ENCODE measurements around the gene PET100.

Gene PET100

GRCh38 chr19:7661744-7662538, 32.3 kb downstream of the PET100 start:
- Histone ChIP-seq H3K36me3 (ENCODE audit: control insufficient read depth, insufficient read depth, low read length, severe bottlenecking) (no peaks in the 10 kb centered on the region), H3K4me3 (ENCODE audit: low read length) (no peak overlapping the region), H3K27me3 (replicated peaks; ENCODE audit: control insufficient read depth, insufficient read depth, low read length) (peaks cover 37% of the 10 kb centered on the region), H3K9me3 (ENCODE audit: control insufficient read depth, low read length) (no peaks in the 10 kb centered on the region), H3K9ac (ENCODE audit: low read length) (no peak overlapping the region), H3K4me1 (ENCODE audit: control insufficient read depth, insufficient read depth, low read length) (peaks cover 4% of the 10 kb centered on the region)
- DNase-seq (ENCODE audit: low read depth): no peak

- Histone ChIP-seq H3K9me3 (ENCODE audit: control insufficient read depth, low read length) (no peaks in the 10 kb centered on the region), H3K9ac (ENCODE audit: low read length) (no peak overlapping the region), H3K4me3 (ENCODE audit: low read length) (no peak overlapping the region), H3K36me3 (ENCODE audit: control insufficient read depth, insufficient read depth, low read length, severe bottlenecking) (no peaks in the 10 kb centered on the region), H3K4me1 (ENCODE audit: control insufficient read depth, insufficient read depth, low read length) (no peaks in the 10 kb centered on the region), H3K27me3 (replicated peaks; ENCODE audit: control insufficient read depth, insufficient read depth, low read length) (peaks cover 38% of the 10 kb centered on the region)
- no peak for DNase-seq (ENCODE audit: low read depth)
Measured at GRCh38 chr19:7662657-7663056, 33.1 kb downstream of the PET100 start.

DNA sequence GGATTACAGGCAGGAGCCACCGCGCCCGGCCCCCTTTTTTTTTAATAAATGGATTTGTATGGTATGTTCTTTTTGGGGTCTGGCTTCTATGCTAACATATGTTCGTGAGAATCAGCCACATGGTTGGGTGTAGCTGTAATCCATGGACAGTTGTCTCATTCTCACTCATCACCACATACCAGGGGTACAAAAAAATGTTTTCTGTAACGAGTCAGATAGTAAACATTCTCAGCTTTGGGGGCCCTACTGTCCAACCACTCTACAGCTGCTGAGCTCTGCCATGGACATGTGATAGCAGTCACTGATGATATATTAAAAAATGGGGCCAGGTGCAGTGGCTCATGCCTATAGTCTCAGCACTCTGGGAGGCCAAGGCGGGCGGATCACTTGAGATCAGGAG, 34.1 kb downstream of the PET100 start:
- H3K36me3 ChIP-seq (ENCODE audit: control insufficient read depth, insufficient read depth, low read length, severe bottlenecking): no peaks in the 10 kb centered on the region
- H3K4me3 ChIP-seq (ENCODE audit: low read length): no peak overlapping the region
- H3K4me1 ChIP-seq (ENCODE audit: control insufficient read depth, insufficient read depth, low read length): no peaks in the 10 kb centered on the region
- H3K27me3 ChIP-seq (replicated peaks; ENCODE audit: control insufficient read depth, insufficient read depth, low read length): peaks cover 33% of the 10 kb centered on the region
- H3K9ac ChIP-seq (ENCODE audit: low read length): no peak overlapping the region
- H3K9me3 ChIP-seq (ENCODE audit: control insufficient read depth, low read length): no peaks in the 10 kb centered on the region
- DNase-seq (ENCODE audit: low read depth): no peak

- Histone ChIP-seq H3K9me3 (ENCODE audit: control insufficient read depth, low read length) (no peaks in the 10 kb centered on the region), H3K9ac (ENCODE audit: low read length) (no peak overlapping the region), H3K4me3 (ENCODE audit: low read length) (no peak overlapping the region), H3K27me3 (replicated peaks; ENCODE audit: control insufficient read depth, insufficient read depth, low read length) (peaks cover 40% of the 10 kb centered on the region), H3K4me1 (ENCODE audit: control insufficient read depth, insufficient read depth, low read length) (no peaks in the 10 kb centered on the region), H3K36me3 (ENCODE audit: control insufficient read depth, insufficient read depth, low read length, severe bottlenecking) (no peaks in the 10 kb centered on the region)
- peak; percentile 89 for DNase-seq (ENCODE audit: low read depth)
Measured at GRCh38 chr19:7665076-7665475, 35.5 kb downstream of the PET100 start.

DNA sequence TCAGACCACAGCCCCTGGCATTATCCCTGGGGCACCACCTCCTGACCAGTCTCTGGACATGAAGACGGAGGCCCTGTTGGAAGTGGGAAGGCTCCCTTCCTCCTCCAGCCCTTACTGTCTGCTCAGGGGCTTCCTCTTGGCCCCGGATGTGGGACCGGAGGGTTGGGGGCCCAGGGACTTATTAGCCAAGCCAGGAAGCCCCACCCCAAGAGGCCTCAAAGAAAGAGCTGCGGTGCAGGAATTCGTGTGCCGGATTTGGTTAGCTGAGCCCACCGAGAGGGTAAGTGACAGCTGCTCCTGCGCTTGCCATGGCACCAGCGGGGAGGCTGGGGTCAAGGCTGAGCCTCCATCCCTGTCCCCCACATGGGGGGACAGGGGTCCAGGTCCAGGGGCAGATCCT, 39.2 kb downstream of the PET100 start, which contains the start of gene RETN:
Gene RETN, plus strand, starts transcription at position 208 of the 400 bp plus-strand sequence. CDS start 278 bp downstream, outside the sequence.
- H3K9ac ChIP-seq (ENCODE audit: low read length): no peak within 1 kb of the TSS
- no peaks in the 10 kb centered on the region for H3K36me3 ChIP-seq (ENCODE audit: control insufficient read depth, insufficient read depth, low read length, severe bottlenecking)
- H3K4me3 ChIP-seq (ENCODE audit: low read length): no peak within 1 kb of the TSS
- peaks cover 10% of the 10 kb centered on the region for H3K9me3 ChIP-seq (ENCODE audit: control insufficient read depth, low read length)
- peaks cover 39% of the 10 kb centered on the region for H3K27me3 ChIP-seq (replicated peaks; ENCODE audit: control insufficient read depth, insufficient read depth, low read length)
- no peak for DNase-seq (ENCODE audit: low read depth)
- no peaks in the 10 kb centered on the region for H3K4me1 ChIP-seq (ENCODE audit: control insufficient read depth, insufficient read depth, low read length)

DNA sequence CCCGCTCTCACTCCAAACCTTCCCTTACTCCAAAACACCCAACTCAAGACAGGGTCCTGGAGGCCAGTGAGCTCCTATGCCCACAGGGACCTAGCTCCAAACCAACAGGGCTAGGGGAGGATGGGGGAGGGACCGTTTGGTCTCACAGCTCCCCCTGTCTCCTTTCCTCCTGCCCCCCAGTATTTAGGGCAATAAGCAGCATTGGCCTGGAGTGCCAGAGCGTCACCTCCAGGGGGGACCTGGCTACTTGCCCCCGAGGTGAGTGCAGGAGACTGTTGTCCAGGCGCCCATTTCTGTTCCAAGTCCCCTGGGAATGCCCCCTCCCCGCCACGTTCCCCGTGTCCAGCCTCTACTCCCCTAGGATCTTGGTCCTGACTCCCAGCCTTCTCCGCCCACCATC, 40.0 kb downstream of the PET100 start:
- peaks cover 35% of the 10 kb centered on the region for H3K27me3 ChIP-seq (replicated peaks; ENCODE audit: control insufficient read depth, insufficient read depth, low read length)
- no peak for DNase-seq (ENCODE audit: low read depth)
- H3K9me3 ChIP-seq (ENCODE audit: control insufficient read depth, low read length): peaks cover 12% of the 10 kb centered on the region
- no peaks in the 10 kb centered on the region for H3K36me3 ChIP-seq (ENCODE audit: control insufficient read depth, insufficient read depth, low read length, severe bottlenecking)
- no peak overlapping the region for H3K4me3 ChIP-seq (ENCODE audit: low read length)
- no peaks in the 10 kb centered on the region for H3K4me1 ChIP-seq (ENCODE audit: control insufficient read depth, insufficient read depth, low read length)
- no peak overlapping the region for H3K9ac ChIP-seq (ENCODE audit: low read length)

DNA sequence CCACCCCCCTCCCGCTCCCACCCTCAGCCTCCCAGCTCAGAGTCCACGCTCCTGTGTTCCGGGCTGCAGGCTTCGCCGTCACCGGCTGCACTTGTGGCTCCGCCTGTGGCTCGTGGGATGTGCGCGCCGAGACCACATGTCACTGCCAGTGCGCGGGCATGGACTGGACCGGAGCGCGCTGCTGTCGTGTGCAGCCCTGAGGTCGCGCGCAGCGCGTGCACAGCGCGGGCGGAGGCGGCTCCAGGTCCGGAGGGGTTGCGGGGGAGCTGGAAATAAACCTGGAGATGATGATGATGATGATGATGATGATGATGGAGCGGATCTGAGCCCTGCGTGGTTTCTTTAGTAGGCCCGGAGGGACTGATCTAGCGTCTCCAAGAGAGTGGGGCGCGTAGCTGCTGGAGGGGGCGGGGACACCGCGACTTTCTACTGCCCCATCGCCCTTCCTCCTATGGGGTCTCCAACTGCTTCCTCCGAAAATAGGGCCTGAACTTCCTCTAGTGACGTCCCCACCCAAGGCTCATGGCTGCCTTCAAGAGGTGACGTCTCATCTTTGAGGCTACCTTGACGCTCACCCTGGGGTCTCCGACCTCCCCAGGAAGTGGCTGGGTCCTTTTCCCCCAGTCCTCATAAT, 40.7 kb downstream of the PET100 start:
- Histone ChIP-seq H3K36me3 (ENCODE audit: control insufficient read depth, insufficient read depth, low read length, severe bottlenecking) (no peaks in the 10 kb centered on the region), H3K27me3 (replicated peaks; ENCODE audit: control insufficient read depth, insufficient read depth, low read length) (peaks cover 35% of the 10 kb centered on the region), H3K4me1 (ENCODE audit: control insufficient read depth, insufficient read depth, low read length) (no peaks in the 10 kb centered on the region), H3K9ac (ENCODE audit: low read length) (no peak overlapping the region), H3K9me3 (ENCODE audit: control insufficient read depth, low read length) (peaks cover 12% of the 10 kb centered on the region), H3K4me3 (ENCODE audit: low read length) (no peak overlapping the region)
- peak; percentile 36 for DNase-seq (ENCODE audit: low read depth)

GRCh38 chr19:7670790-7671189, 41.2 kb downstream of the PET100 start:
- Histone ChIP-seq H3K27me3 (replicated peaks; ENCODE audit: control insufficient read depth, insufficient read depth, low read length) (peaks cover 34% of the 10 kb centered on the region), H3K9ac (ENCODE audit: low read length) (no peak overlapping the region), H3K36me3 (ENCODE audit: control insufficient read depth, insufficient read depth, low read length, severe bottlenecking) (no peaks in the 10 kb centered on the region), H3K4me3 (ENCODE audit: low read length) (no peak overlapping the region), H3K4me1 (ENCODE audit: control insufficient read depth, insufficient read depth, low read length) (no peaks in the 10 kb centered on the region), H3K9me3 (ENCODE audit: control insufficient read depth, low read length) (peaks cover 12% of the 10 kb centered on the region)
- DNase-seq (ENCODE audit: low read depth): no peak

DNA sequence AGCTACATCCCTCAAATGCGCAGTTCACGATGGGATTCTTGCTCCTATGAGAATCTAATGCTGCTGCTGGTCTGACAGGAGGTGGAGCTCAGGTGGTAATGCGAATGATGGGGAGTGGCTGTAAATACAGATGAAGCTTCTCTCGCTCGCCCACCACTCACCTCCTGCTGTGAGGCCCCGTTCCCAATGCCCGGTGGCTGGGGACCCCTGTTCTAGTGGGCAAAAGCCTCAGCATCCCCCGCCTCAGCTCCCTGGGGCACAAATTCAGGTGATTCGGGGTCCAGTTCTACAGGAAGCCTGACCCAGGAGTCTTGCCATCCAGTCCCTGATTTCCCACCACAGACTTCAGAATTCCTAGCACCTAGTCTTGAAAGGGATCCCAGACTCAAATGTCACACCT, 42.9 kb downstream of the PET100 start:
- Histone ChIP-seq H3K4me3 (ENCODE audit: low read length) (no peak overlapping the region), H3K4me1 (ENCODE audit: control insufficient read depth, insufficient read depth, low read length) (no peaks in the 10 kb centered on the region), H3K27me3 (replicated peaks; ENCODE audit: control insufficient read depth, insufficient read depth, low read length) (peaks cover 43% of the 10 kb centered on the region), H3K36me3 (ENCODE audit: control insufficient read depth, insufficient read depth, low read length, severe bottlenecking) (no peaks in the 10 kb centered on the region), H3K9ac (ENCODE audit: low read length) (no peak overlapping the region), H3K9me3 (ENCODE audit: control insufficient read depth, low read length) (peaks cover 12% of the 10 kb centered on the region)
- no peak for DNase-seq (ENCODE audit: low read depth)

GRCh38 chr19:7674010-7675005, 44.7 kb downstream of the PET100 start:
- H3K4me1 ChIP-seq (ENCODE audit: control insufficient read depth, insufficient read depth, low read length): no peaks in the 10 kb centered on the region
- peaks cover 12% of the 10 kb centered on the region for H3K9me3 ChIP-seq (ENCODE audit: control insufficient read depth, low read length)
- H3K36me3 ChIP-seq (ENCODE audit: control insufficient read depth, insufficient read depth, low read length, severe bottlenecking): no peaks in the 10 kb centered on the region
- H3K27me3 ChIP-seq (replicated peaks; ENCODE audit: control insufficient read depth, insufficient read depth, low read length): peaks cover 48% of the 10 kb centered on the region
- peak; percentile 84 for DNase-seq (ENCODE audit: low read depth)
- H3K4me3 ChIP-seq (ENCODE audit: low read length): peak overlapping the region; percentile 16
- H3K9ac ChIP-seq (ENCODE audit: low read length): no peak overlapping the region

- H3K9me3 ChIP-seq (ENCODE audit: control insufficient read depth, low read length): peaks cover 12% of the 10 kb centered on the region
- DNase-seq (ENCODE audit: low read depth): no peak
Measured at GRCh38 chr19:7676376-7676775, 46.8 kb downstream of the PET100 start.

More at GRCh38 chr19:7676376-7676775, 46.8 kb downstream of the PET100 start:
- no peak overlapping the region for H3K9ac ChIP-seq (ENCODE audit: low read length)
- peaks cover 43% of the 10 kb centered on the region for H3K27me3 ChIP-seq (replicated peaks; ENCODE audit: control insufficient read depth, insufficient read depth, low read length)
- H3K4me3 ChIP-seq (ENCODE audit: low read length): no peak overlapping the region
- H3K36me3 ChIP-seq (ENCODE audit: control insufficient read depth, insufficient read depth, low read length, severe bottlenecking): no peaks in the 10 kb centered on the region
- H3K4me1 ChIP-seq (ENCODE audit: control insufficient read depth, insufficient read depth, low read length): no peaks in the 10 kb centered on the region

All from adipocyte (in vitro differentiated cells).